ENCODE measurements around the gene ZSWIM5. TPM values are rescaled to one million over a fixed set of nuclear protein-coding genes. Genes with fewer than 3 reads are reported as not detected.
"Not testable (repeated sequence)": the region's sequence is repeated elsewhere in the genome, so short reads cannot be mapped to it uniquely, and the experiment has no call there.

The ZSWIM5 gene
- total RNA-seq, 1 experiment from 2014 or later = 2.2 TPM

GRCh38 chr1:45254490-45254889 lies 48.1 kb upstream of the ZSWIM5 start:
- Mint-ChIP-seq H3K9me3 (peaks cover 29% of the 10 kb centered on the region), H3K4me3 (no peak overlapping the region), H3K27ac (no peak overlapping the region), H3K27me3 (ENCODE audit: low read depth) (peaks cover 13% of the 10 kb centered on the region; the same call in 1 of the 2 replicates), H3K4me1 (peaks cover 5% of the 10 kb centered on the region), H3K36me3 (peaks cover 27% of the 10 kb centered on the region)
- no peak for DNase-seq (ENCODE audit: low spot score)
- no peak for ATAC-seq
- ChIA-PET CTCF (interaction anchor here (1.0 kb wide), 1 partner anchor 49 kb away, joined by 5 read pairs; no protein-coding TSS in a partner anchor), POLR2A (no interaction called here)
- TF ChIP-seq RORB (CRISPR knock-in tag; IDR thresholded peaks at IDR 0.05) (no peak), JAZF1 (CRISPR knock-in tag; IDR thresholded peaks at IDR 0.05) (no peak), GRHL2 (CRISPR knock-in tag; IDR thresholded peaks at IDR 0.05; ENCODE audit: insufficient replicate concordance, severe bottlenecking) (no peak), CBFB (CRISPR knock-in tag; IDR thresholded peaks at IDR 0.05; ENCODE audit: low read depth) (no peak), SMAD3 (CRISPR knock-in tag; IDR thresholded peaks at IDR 0.05; ENCODE audit: borderline replicate concordance) (no peak), ATF3 (CRISPR knock-in tag; conservative IDR thresholded peaks at IDR 0.05) (no peak)

GRCh38 chr1:45250544-45250943 lies 44.1 kb upstream of the ZSWIM5 start:
- TF ChIP-seq ZNF425 (CRISPR knock-in tag; conservative IDR thresholded peaks at IDR 0.05) = no peak
- TF ChIP-seq FOXP1 (CRISPR knock-in tag; IDR thresholded peaks at IDR 0.05; ENCODE audit: borderline replicate concordance) = no peak
- no peak for TF ChIP-seq USF1 (CRISPR knock-in tag; IDR thresholded peaks at IDR 0.05)
- no peak for TF ChIP-seq HMGA2 (CRISPR knock-in tag; IDR thresholded peaks at IDR 0.05)
- no peak for TF ChIP-seq MLX (CRISPR knock-in tag; IDR thresholded peaks at IDR 0.05)
- H3K9me3 Mint-ChIP-seq = peaks cover 20% of the 10 kb centered on the region
- H3K27me3 Mint-ChIP-seq (ENCODE audit: low read depth) = peaks cover 4% of the 10 kb centered on the region; the same call in 1 of the 2 replicates
- POLR2A ChIA-PET = no interaction called here
- no peak for DNase-seq (ENCODE audit: low spot score)
- CTCF ChIA-PET = no interaction called here
- peaks cover 5% of the 10 kb centered on the region for H3K4me1 Mint-ChIP-seq
- peaks cover 11% of the 10 kb centered on the region for H3K36me3 Mint-ChIP-seq
- H3K27ac Mint-ChIP-seq = no peak overlapping the region
- no peak overlapping the region for H3K4me3 Mint-ChIP-seq
- ATAC-seq = no peak

GRCh38 chr1:45248004-45248403 lies 41.6 kb upstream of the ZSWIM5 start:
- CTCF ChIA-PET; H3K4me3 Mint-ChIP-seq; DNase-seq (ENCODE audit: low spot score); ATAC-seq; H3K4me1 Mint-ChIP-seq; POLR2A ChIA-PET; H3K27me3 Mint-ChIP-seq (ENCODE audit: low read depth); H3K27ac Mint-ChIP-seq: not testable (repeated sequence)
- Mint-ChIP-seq H3K9me3 (peaks cover 38% of the 10 kb centered on the region), H3K36me3 (peaks cover 12% of the 10 kb centered on the region)

- POLR2A ChIA-PET = no interaction called here
- peaks cover 25% of the 10 kb centered on the region for H3K36me3 Mint-ChIP-seq
- CTCF ChIA-PET = no interaction called here
- no peak overlapping the region for H3K4me3 Mint-ChIP-seq
- peaks cover 50% of the 10 kb centered on the region for H3K9me3 Mint-ChIP-seq
- peaks cover 7% of the 10 kb centered on the region; the same call in 1 of the 2 replicates for H3K27me3 Mint-ChIP-seq (ENCODE audit: low read depth)
- no peaks in the 10 kb centered on the region for H3K4me1 Mint-ChIP-seq
- DNase-seq (ENCODE audit: low spot score) = no peak
- no peak overlapping the region for H3K27ac Mint-ChIP-seq
- ATAC-seq = no peak
- TF ChIP-seq PRDM15 (CRISPR knock-in tag; IDR thresholded peaks at IDR 0.05) = no peak
- TF ChIP-seq STAT6 (CRISPR knock-in tag; conservative IDR thresholded peaks at IDR 0.05; ENCODE audit: low read depth) = no peak
- TF ChIP-seq ZMAT4 (CRISPR knock-in tag; IDR thresholded peaks at IDR 0.05) = no peak
- no peak for TF ChIP-seq ELF4 (CRISPR knock-in tag; IDR thresholded peaks at IDR 0.05; ENCODE audit: low read depth)
- no peak for TF ChIP-seq ATF1 (CRISPR knock-in tag; IDR thresholded peaks at IDR 0.05)
- TF ChIP-seq FOXK1 (CRISPR knock-in tag; IDR thresholded peaks at IDR 0.05) = no peak
- TF ChIP-seq TCF7 (CRISPR knock-in tag; IDR thresholded peaks at IDR 0.05; ENCODE audit: low read depth) = no peak
- TF ChIP-seq NFYB (CRISPR knock-in tag; conservative IDR thresholded peaks at IDR 0.05; ENCODE audit: low read depth) = no peak
Measured at GRCh38 chr1:45246760-45247159, 40.4 kb upstream of the ZSWIM5 start.

All from WTC11 (cell line).